Smooth muscle cell (in vitro differentiated cells): ENCODE measurements around the gene ERCC1. TPM values are rescaled to one million over a fixed set of nuclear protein-coding genes. Genes with fewer than 3 reads are reported as not detected.

Experiments
- DNase-seq: peaks from one replicate; lab custom pipeline; 2025; ENCODE audit not compliant: unreplicated experiment; lab: John Stamatoyannopoulos, UW
- H2AFZ ChIP-seq: fragments of 200-600 bp; sonication (generic); 2 replicates; pipeline ENCODE4 v1.6.0; 2016; ENCODE audit warnings: antibody characterized with exemption, low read depth, mild to moderate bottlenecking
- H3F3A ChIP-seq: fragments of 200-600 bp; sonication (generic); 2 replicates; pipeline ENCODE4 v1.6.0; 2017; ENCODE audit warnings: antibody characterized with exemption, low read depth
- H3K27ac ChIP-seq: fragments of 200-600 bp; sonication (generic); 2 replicates; pipeline ENCODE4 v1.5.1; 2016; ENCODE audit warnings: low read depth, mild to moderate bottlenecking
- H3K27me3 ChIP-seq: fragments of 200-600 bp; sonication (generic); 2 replicates; pipeline ENCODE4 v1.6.1; 2016; ENCODE audit warnings: low read depth, mild to moderate bottlenecking
- H3K36me3 ChIP-seq: fragments of 200-600 bp; sonication (generic); 2 replicates; pipeline ENCODE4 v1.5.1; 2016; ENCODE audit warnings: low read depth
- H3K4me1 ChIP-seq: fragments of 200-600 bp; sonication (generic); 2 replicates; pipeline ENCODE4 v1.5.1; 2016; ENCODE audit warnings: low read depth
- H3K4me2 ChIP-seq: fragments of 200-600 bp; sonication (generic); 2 replicates; pipeline ENCODE4 v1.6.0; 2016; ENCODE audit warnings: mild to moderate bottlenecking
- H3K4me3 ChIP-seq: fragments of 200-600 bp; sonication (generic); 2 replicates; pipeline ENCODE4 v1.5.1; 2016; ENCODE audit warnings: mild to moderate bottlenecking
- H3K79me2 ChIP-seq: fragments of 200-600 bp; sonication (generic); 2 replicates; pipeline ENCODE4 v1.6.0; 2016; ENCODE audit warnings: low read depth, mild to moderate bottlenecking
- H3K9ac ChIP-seq: fragments of 200-600 bp; sonication (generic); 2 replicates; pipeline ENCODE4 v1.6.0; 2016; ENCODE audit warnings: low read depth
- H3K9me3 ChIP-seq: fragments of 200-600 bp; sonication (generic); replicated peaks from 2 replicates; pipeline ENCODE4 v1.5.1; 2016; ENCODE audit warnings: low read depth
- H4K20me1 ChIP-seq: fragments of 200-600 bp; sonication (generic); 2 replicates; pipeline ENCODE4 v1.6.0; 2016; ENCODE audit warnings: low read depth
- WGBS: methylation state at CpG from one replicate; pipeline ENCODE4 v1.1.7; 2016; ENCODE audit warnings: low lambda C conversion rate; 5-methylcytosine and 5-hydroxymethylcytosine counted together
- polyA plus RNA-seq: library from polyadenylated mRNA; unstranded; fragments of >200 nt; fragmentation: Nextera tagmentation; extraction: Ambion mirVana; gene quantifications from 2 replicates; pipeline ENCODE4 v1.2.1, GENCODE V29; 2016
- total RNA-seq: library from RNA; depleted of rRNA; stranded (reverse); fragments of >200 nt; gene quantifications from 2 replicates; pipeline ENCODE4 v1.2.3, GENCODE V29; 2014
- TF ChIP-seq, protein P1 (sequence below): fragments of 200-600 bp; sonication (generic); IDR thresholded peaks from 2 replicates; pipeline ENCODE4 v1.5.1; 2017; ENCODE audit warnings: borderline replicate concordance, mild to moderate bottlenecking, antibody characterized with exemption; ENCODE audit not compliant: insufficient read depth, poor library complexity, severe bottlenecking

The ERCC1 gene
- total RNA-seq (60.8 and 72.6 TPM in 2 replicates), polyA plus RNA-seq (81.5 and 90.4 TPM in 2 replicates)

GRCh38 chr19:45423589-45424190 is at the start of gene ERCC1:
Gene ERCC1 (minus strand): TSS chr19:45423917. CDS start chr19:45423374, 543 bp downstream.
- Histone ChIP-seq H3K4me3 (peak within 1 kb of the TSS; percentile 58), H3K9me3 (no peaks in the 10 kb centered on the region), H3K27ac (peak within 1 kb of the TSS; percentile 90), H3K27me3 (no peaks in the 10 kb centered on the region), H3K9ac (peak within 1 kb of the TSS; percentile 77), H3F3A (peaks cover 8% of the 10 kb centered on the region), H3K4me2 (peak within 1 kb of the TSS; percentile 85), H3K4me1 (peaks cover 5% of the 10 kb centered on the region), H4K20me1 (no peaks in the 10 kb centered on the region), H3K36me3 (no peaks in the 10 kb centered on the region), H3K79me2 (peaks cover 9% of the 10 kb centered on the region), H2AFZ (no peak within 1 kb of the TSS)
- TF ChIP-seq, protein P1, sequence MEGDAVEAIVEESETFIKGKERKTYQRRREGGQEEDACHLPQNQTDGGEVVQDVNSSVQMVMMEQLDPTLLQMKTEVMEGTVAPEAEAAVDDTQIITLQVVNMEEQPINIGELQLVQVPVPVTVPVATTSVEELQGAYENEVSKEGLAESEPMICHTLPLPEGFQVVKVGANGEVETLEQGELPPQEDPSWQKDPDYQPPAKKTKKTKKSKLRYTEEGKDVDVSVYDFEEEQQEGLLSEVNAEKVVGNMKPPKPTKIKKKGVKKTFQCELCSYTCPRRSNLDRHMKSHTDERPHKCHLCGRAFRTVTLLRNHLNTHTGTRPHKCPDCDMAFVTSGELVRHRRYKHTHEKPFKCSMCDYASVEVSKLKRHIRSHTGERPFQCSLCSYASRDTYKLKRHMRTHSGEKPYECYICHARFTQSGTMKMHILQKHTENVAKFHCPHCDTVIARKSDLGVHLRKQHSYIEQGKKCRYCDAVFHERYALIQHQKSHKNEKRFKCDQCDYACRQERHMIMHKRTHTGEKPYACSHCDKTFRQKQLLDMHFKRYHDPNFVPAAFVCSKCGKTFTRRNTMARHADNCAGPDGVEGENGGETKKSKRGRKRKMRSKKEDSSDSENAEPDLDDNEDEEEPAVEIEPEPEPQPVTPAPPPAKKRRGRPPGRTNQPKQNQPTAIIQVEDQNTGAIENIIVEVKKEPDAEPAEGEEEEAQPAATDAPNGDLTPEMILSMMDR = no peak
- DNase-seq = peak; percentile 80
- WGBS = 2% methylated on average over 37 of the region's 37 CpGs

- peaks cover 49% of the 10 kb centered on the region for H4K20me1 ChIP-seq
- H3K9ac ChIP-seq = no peak overlapping the region
- H3K27ac ChIP-seq = no peak overlapping the region
- no peak overlapping the region for H2AFZ ChIP-seq
- 77% methylated on average over 3 of the region's 5 CpGs for WGBS
- DNase-seq = no peak
- H3K4me3 ChIP-seq = no peak overlapping the region
- peaks cover 4% of the 10 kb centered on the region for H3K79me2 ChIP-seq
- H3K27me3 ChIP-seq = no peaks in the 10 kb centered on the region
- no peaks in the 10 kb centered on the region for H3K9me3 ChIP-seq
- H3K36me3 ChIP-seq = peaks cover 8% of the 10 kb centered on the region
- TF ChIP-seq, protein P1 = no peak
- no peaks in the 10 kb centered on the region for H3K4me1 ChIP-seq
- H3K4me2 ChIP-seq = no peak overlapping the region
- peaks cover 4% of the 10 kb centered on the region for H3F3A ChIP-seq
These were observed 49.6 kb upstream of the ERCC1 start for GRCh38 chr19:45473367-45473681.

DNA sequence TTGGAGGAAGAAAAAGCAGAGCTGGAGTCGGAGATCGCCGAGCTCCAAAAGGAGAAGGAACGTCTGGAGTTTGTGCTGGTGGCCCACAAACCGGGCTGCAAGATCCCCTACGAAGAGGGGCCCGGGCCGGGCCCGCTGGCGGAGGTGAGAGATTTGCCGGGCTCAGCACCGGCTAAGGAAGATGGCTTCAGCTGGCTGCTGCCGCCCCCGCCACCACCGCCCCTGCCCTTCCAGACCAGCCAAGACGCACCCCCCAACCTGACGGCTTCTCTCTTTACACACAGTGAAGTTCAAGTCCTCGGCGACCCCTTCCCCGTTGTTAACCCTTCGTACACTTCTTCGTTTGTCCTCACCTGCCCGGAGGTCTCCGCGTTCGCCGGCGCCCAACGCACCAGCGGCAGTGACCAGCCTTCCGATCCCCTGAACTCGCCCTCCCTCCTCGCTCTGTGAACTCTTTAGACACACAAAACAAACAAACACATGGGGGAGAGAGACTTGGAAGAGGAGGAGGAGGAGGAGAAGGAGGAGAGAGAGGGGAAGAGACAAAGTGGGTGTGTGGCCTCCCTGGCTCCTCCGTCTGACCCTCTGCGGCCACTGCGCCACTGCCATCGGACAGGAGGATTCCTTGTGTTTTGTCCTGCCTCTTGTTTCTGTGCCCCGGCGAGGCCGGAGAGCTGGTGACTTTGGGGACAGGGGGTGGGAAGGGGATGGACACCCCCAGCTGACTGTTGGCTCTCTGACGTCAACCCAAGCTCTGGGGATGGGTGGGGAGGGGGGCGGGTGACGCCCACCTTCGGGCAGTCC is 49.0 kb upstream of the ERCC1 start:
- no peaks in the 10 kb centered on the region for H3K4me1 ChIP-seq
- no peak overlapping the region for H2AFZ ChIP-seq
- no peaks in the 10 kb centered on the region for H3K27me3 ChIP-seq
- H3K9me3 ChIP-seq = no peaks in the 10 kb centered on the region
- peaks cover 8% of the 10 kb centered on the region for H3K36me3 ChIP-seq
- H3K4me2 ChIP-seq = no peak overlapping the region
- peaks cover 4% of the 10 kb centered on the region for H3F3A ChIP-seq
- H3K4me3 ChIP-seq = no peak overlapping the region
- H3K27ac ChIP-seq = no peak overlapping the region
- WGBS = 71% methylated on average over 43 of the region's 44 CpGs
- no peak overlapping the region for H3K9ac ChIP-seq
- no peak for DNase-seq
- H4K20me1 ChIP-seq = peaks cover 53% of the 10 kb centered on the region
- TF ChIP-seq, protein P1 = no peak
- H3K79me2 ChIP-seq = peaks cover 5% of the 10 kb centered on the region
